HCT116 (cell line): ENCODE data around the gene S1PR4. TPM values are rescaled to one million over a fixed set of nuclear protein-coding genes. Genes with fewer than 3 reads are reported as not detected.

Source experiments
- ATAC-seq: fragments of 200-7000 bp; cut with Tn5 transposase; 2 replicates; pipeline ENCODE4 v1.9.1; 2020; ENCODE audit warnings: mild to moderate bottlenecking, moderate library complexity
- BruUV-seq: library from RNA; stranded (reverse); fragments of 400-500 nt; replicated peaks from 2 replicates; lab custom pipeline; 2021; lab: Mats Ljungman, UMichigan
- CTCF ChIA-PET: fragments of 300-600 bp; sonication (Branson Sonifier 250); formaldehyde crosslinking; loops from one replicate; lab custom pipeline; 2021; ENCODE audit warnings: antibody characterized with exemption; lab: Charles Lee
- POLR2A ChIA-PET: fragments of 300-600, 350-600 bp; sonication (Branson Sonifier 250); formaldehyde crosslinking; loops from one replicate; lab custom pipeline; 2021; ENCODE audit warnings: antibody characterized with exemption; lab: Charles Lee
- RAD21 ChIA-PET, 2 experiments: fragments of 300-600 bp; sonication (Branson Sonifier 250); formaldehyde crosslinking; loops; one replicate each; lab custom pipeline; 2023; ENCODE audit warnings: low total read pairs in 2 of 2; ENCODE audit not compliant: uncharacterized antibody in 2 of 2, unreplicated experiment in 2 of 2, low non-redundant PET in 1 of 2; lab: Charles Lee
- DNase-seq: peaks from one replicate; pipeline ENCODE4 v3.0.0-alpha.2; 2010; ENCODE audit warnings: low read depth, low spot score
- H2AFZ ChIP-seq: fragments of 200-600 bp; shearing (Covaris generic), sonication (generic); 2 replicates; pipeline ENCODE4 v1.6.1; 2017; ENCODE audit warnings: low read depth, mixed run types, mixed read lengths, antibody characterized with exemption, low read length; ENCODE audit not compliant: poor library complexity, severe bottlenecking
- H3K27ac ChIP-seq: 2 replicates; pipeline ENCODE4 v1.5.1; 2012; ENCODE audit warnings: low read depth, low read length
- H3K27me3 ChIP-seq: fragments of 200-600 bp; sonication (generic); 2 replicates; pipeline ENCODE4 v1.6.1; 2016; ENCODE audit warnings: mixed run types, low read length, mixed read lengths; ENCODE audit not compliant: insufficient read depth
- H3K36me3 ChIP-seq, 2 experiments: fragments of 200-500 bp in 1 of 2; fragments of 200-600 bp in 1 of 2; sonication (Bioruptor generic) in 1 of 2; sonication (generic) in 1 of 2; 2 replicates each; pipeline versions ENCODE4 v1.5.1 to v1.6.1; 2014 to 2016; ENCODE audit warnings: low read length in 2 of 2, inconsistent platforms in 1 of 2, mixed read lengths in 1 of 2, mixed run types in 1 of 2; ENCODE audit not compliant: insufficient read depth in 2 of 2, control insufficient read depth in 1 of 2
- H3K4me1 ChIP-seq, 2 experiments: fragments of 200-600 bp in 1 of 2; sonication (generic) in 1 of 2; 2 replicates each; pipeline versions ENCODE4 v1.5.1 to v1.6.1; 2012 to 2017; ENCODE audit warnings: low read length in 2 of 2, inconsistent platforms in 1 of 2, mild to moderate bottlenecking in 1 of 2, mixed read lengths in 1 of 2, mixed run types in 1 of 2, moderate library complexity in 1 of 2; ENCODE audit not compliant: insufficient read depth in 2 of 2, control insufficient read depth in 1 of 2
- H3K4me2 ChIP-seq: fragments of 200-600 bp; sonication (generic); 2 replicates; pipeline ENCODE4 v1.6.1; 2017; ENCODE audit warnings: mixed run types, low read length, mixed read lengths
- H3K4me3 ChIP-seq, 2 experiments: fragments of 200-600 bp in 1 of 2; sonication (generic) in 1 of 2; replicated peaks in 1 of 2; 2 replicates each; pipeline ENCODE4 v1.5.1; 2011 to 2016; ENCODE audit warnings: low read length in 2 of 2, control low read depth in 1 of 2, low read depth in 1 of 2, mild to moderate bottlenecking in 1 of 2, mixed read lengths in 1 of 2, mixed run types in 1 of 2
- H3K79me2 ChIP-seq: fragments of 200-600 bp; sonication (generic); 2 replicates; pipeline ENCODE4 v1.6.1; 2017; ENCODE audit warnings: mild to moderate bottlenecking, mixed run types, low read length, moderate library complexity, mixed read lengths; ENCODE audit not compliant: insufficient read depth
- H3K9ac ChIP-seq: fragments of 200-600 bp; sonication (generic); 2 replicates; pipeline ENCODE4 v1.6.1; 2016; ENCODE audit warnings: low read length, mixed read lengths
- H3K9me2 ChIP-seq: fragments of 200-600 bp; sonication (generic), shearing (Covaris generic); 2 replicates; pipeline ENCODE4 v1.6.1; 2017; ENCODE audit warnings: mixed run types, mild to moderate bottlenecking, moderate library complexity; ENCODE audit not compliant: insufficient read depth
- H3K9me3 ChIP-seq, 2 experiments: fragments of 200-500 bp in 1 of 2; fragments of 200-600 bp in 1 of 2; sonication (Bioruptor generic) in 1 of 2; sonication (generic) in 1 of 2; 2 replicates each; pipeline ENCODE4 v1.6.1; 2014 to 2017; ENCODE audit warnings: low read length in 2 of 2, mixed read lengths in 2 of 2, inconsistent platforms in 1 of 2, low read depth in 1 of 2, mild to moderate bottlenecking in 1 of 2, mixed run types in 1 of 2, moderate library complexity in 1 of 2; ENCODE audit not compliant: control insufficient read depth in 1 of 2, insufficient read depth in 1 of 2
- H4K20me1 ChIP-seq: fragments of 200-600 bp; sonication (generic), shearing (Covaris generic); 2 replicates; pipeline ENCODE4 v1.6.1; 2017; ENCODE audit warnings: mixed run types, mild to moderate bottlenecking, moderate library complexity; ENCODE audit not compliant: insufficient read depth
- CEBPB ChIP-seq: IDR thresholded peaks from 2 replicates; pipeline ENCODE4 v1.6.1; 2012; ENCODE audit warnings: low read depth
- CTCF ChIP-seq, 3 experiments: fragments of 200-600 bp in 1 of 3; sonication (generic) in 1 of 3; IDR thresholded peaks in 2 of 3; conservative IDR thresholded peaks in 1 of 3; 2 replicates each; pipeline ENCODE4 v1.5.1; 2012 to 2017; ENCODE audit warnings: low read depth in 2 of 3, low read length in 2 of 3, antibody characterized with exemption in 1 of 3, borderline replicate concordance in 1 of 3, control low read depth in 1 of 3, mild to moderate bottlenecking in 1 of 3, mixed read lengths in 1 of 3, mixed run types in 1 of 3, moderate library complexity in 1 of 3; ENCODE audit not compliant: insufficient read depth in 1 of 3
- ELF1 ChIP-seq: IDR thresholded peaks from 2 replicates; pipeline ENCODE4 v1.6.1; 2012; ENCODE audit warnings: low read depth, borderline replicate concordance
- EZH2phosphoT487 ChIP-seq: fragments of 200-600 bp; IDR thresholded peaks from 2 replicates; pipeline ENCODE4 v1.6.1; 2018; ENCODE audit warnings: antibody characterized with exemption, borderline replicate concordance
- FOSL1 ChIP-seq: IDR thresholded peaks from 2 replicates; pipeline ENCODE4 v1.6.1; 2012; ENCODE audit warnings: low read depth
- POLR2A ChIP-seq: IDR thresholded peaks from 2 replicates; pipeline ENCODE4 v1.7.0; 2011; ENCODE audit warnings: borderline replicate concordance; ENCODE audit not compliant: insufficient read depth, insufficient read length; ENCODE audit errors: extremely low read depth
- RAD21 ChIP-seq: IDR thresholded peaks from 2 replicates; pipeline ENCODE4 v1.6.1; 2012; ENCODE audit warnings: low read depth, mild to moderate bottlenecking
- SP1 ChIP-seq: IDR thresholded peaks from 2 replicates; pipeline ENCODE4 v1.6.1; 2012; ENCODE audit warnings: low read depth
- SRF ChIP-seq: IDR thresholded peaks from 2 replicates; pipeline ENCODE4 v1.6.1; 2012; ENCODE audit warnings: low read depth
- TCF7L2 ChIP-seq: IDR thresholded peaks from 2 replicates; pipeline ENCODE4 v1.7.0; 2011; ENCODE audit warnings: borderline replicate concordance, inconsistent platforms; ENCODE audit not compliant: insufficient read depth, insufficient read length; ENCODE audit errors: extremely low read depth
- ZFX ChIP-seq: fragments of 450-650 bp; IDR thresholded peaks from 2 replicates; pipeline ENCODE4 v1.6.1; 2017
- intact Hi-C: fragments of 100-400 bp; cut with micrococcal nuclease; formaldehyde crosslinking; loops from 2 replicates; pipeline ENCODE4 v1.10.0; 2022
- total RNA-seq: library from RNA; stranded (reverse); gene quantifications from one replicate; pipeline ENCODE4 v1.2.1, GENCODE V29; 2021; ENCODE audit not compliant: unreplicated experiment
- TF ChIP-seq, protein P1 (sequence below): IDR thresholded peaks from 2 replicates; pipeline ENCODE4 v1.6.1; 2012
- TF ChIP-seq, protein P2 (sequence below): IDR thresholded peaks from 2 replicates; pipeline ENCODE4 v1.6.1; 2011; ENCODE audit warnings: mild to moderate bottlenecking, low read length, moderate library complexity; ENCODE audit not compliant: insufficient replicate concordance; ENCODE audit errors: extremely low read depth
- TF ChIP-seq, protein P3 (sequence below): IDR thresholded peaks from 2 replicates; pipeline ENCODE4 v1.6.1; 2012

S1PR4 gene
- total RNA-seq, 1 experiment from 2014 or later = 0.71 TPM

DNA sequence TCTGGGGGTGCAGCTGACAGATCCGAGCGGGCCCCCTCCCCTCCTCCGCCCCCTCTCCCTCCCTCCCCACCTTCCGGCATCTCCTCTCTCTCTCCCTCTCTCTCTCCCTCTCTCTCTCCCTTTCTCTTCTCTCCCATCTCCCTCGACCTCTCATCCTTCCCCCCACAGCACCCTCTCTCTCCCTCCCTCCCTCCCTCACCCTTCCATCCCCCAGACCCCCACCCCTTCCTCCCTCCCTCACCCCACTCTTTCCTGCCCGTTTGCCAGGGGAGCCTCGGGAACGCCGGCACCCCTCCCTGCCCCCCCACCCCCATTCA lies 46.6 kb downstream of the S1PR4 start:
- Histone ChIP-seq H3K9ac (no peak overlapping the region), H3K36me3 (no peaks in the 10 kb centered on the region), H3K27ac (no peak overlapping the region), H3K9me3 (no peaks in the 10 kb centered on the region), H2AFZ (no peak overlapping the region), H3K27me3 (peaks cover 8% of the 10 kb centered on the region), H4K20me1 (no peaks in the 10 kb centered on the region), H3K4me3 (no peak overlapping the region), H3K4me1 (no peaks in the 10 kb centered on the region; a peak in 1 of 4 replicates), H3K9me2 (no peaks in the 10 kb centered on the region), H3K79me2 (no peaks in the 10 kb centered on the region), H3K4me2 (no peak overlapping the region)
- TF ChIP-seq TCF7L2 (no peak), EZH2phosphoT487 (no peak), SRF (no peak), SP1 (no peak), CTCF (IDR thresholded peaks at IDR 0.05 in 2 of 3, conservative IDR thresholded peaks at IDR 0.05 in 1 of 3; ENCODE audit: borderline replicate concordance in 1 of 3, insufficient read depth in 1 of 3, low read depth in 2 of 3, low read length in 2 of 3) (no peak), ELF1 (no peak)
- ChIA-PET CTCF (interaction anchor here (0.7 kb wide), 1 partner anchor 9 kb away, joined by 3 read pairs; no protein-coding TSS in a partner anchor), POLR2A (no interaction called here), RAD21 (no interaction called here)
- no peak for ATAC-seq
- intact Hi-C loops = no loop called here
- no peak for DNase-seq
- BruUV-seq = no TSS peak

DNA sequence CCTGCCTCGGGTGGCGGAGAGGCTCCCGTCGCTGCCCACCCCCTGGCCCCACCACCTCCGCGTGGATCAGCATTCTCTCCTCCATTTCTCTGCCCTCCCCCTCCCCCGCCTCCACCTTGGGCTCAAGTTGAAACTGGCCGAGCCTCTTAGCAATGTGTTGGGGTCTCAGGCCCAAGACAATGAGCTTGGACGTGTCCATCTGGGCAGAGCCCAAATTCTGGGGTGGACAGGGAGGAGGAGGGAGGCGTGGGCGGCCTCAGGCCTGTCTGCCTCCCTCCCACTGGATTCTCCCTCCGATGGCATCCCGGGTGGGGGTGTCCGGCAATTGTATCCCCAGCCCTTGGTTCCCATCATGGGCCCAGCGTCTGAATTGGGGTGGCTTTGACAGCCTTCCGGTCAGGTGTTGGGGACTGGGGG lies 47.1 kb downstream of the S1PR4 start:
- Histone ChIP-seq H3K9me2 (no peaks in the 10 kb centered on the region), H3K9me3 (no peaks in the 10 kb centered on the region), H3K4me2 (no peak overlapping the region), H3K4me3 (no peak overlapping the region), H3K27ac (no peak overlapping the region), H3K27me3 (peaks cover 8% of the 10 kb centered on the region), H4K20me1 (no peaks in the 10 kb centered on the region), H3K9ac (no peak overlapping the region), H2AFZ (no peak overlapping the region), H3K4me1 (no peaks in the 10 kb centered on the region; a peak in 1 of 4 replicates), H3K36me3 (no peaks in the 10 kb centered on the region), H3K79me2 (no peaks in the 10 kb centered on the region)
- ChIA-PET POLR2A (no interaction called here), CTCF (no interaction called here), RAD21 (no interaction called here)
- DNase-seq (no peak), ATAC-seq (no peak)
- intact Hi-C loops = no loop called here
- BruUV-seq = no TSS peak
- TF ChIP-seq FOSL1 = no peak
- no peak for TF ChIP-seq POLR2A
- TF ChIP-seq CEBPB = no peak
- TF ChIP-seq SP1 = no peak
- no peak for TF ChIP-seq RAD21
- TF ChIP-seq, protein P1, sequence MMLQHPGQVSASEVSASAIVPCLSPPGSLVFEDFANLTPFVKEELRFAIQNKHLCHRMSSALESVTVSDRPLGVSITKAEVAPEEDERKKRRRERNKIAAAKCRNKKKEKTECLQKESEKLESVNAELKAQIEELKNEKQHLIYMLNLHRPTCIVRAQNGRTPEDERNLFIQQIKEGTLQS = no peak
- TF ChIP-seq ELF1 = no peak
- TF ChIP-seq ZFX = no peak
- TF ChIP-seq CTCF (IDR thresholded peaks at IDR 0.05 in 2 of 3, conservative IDR thresholded peaks at IDR 0.05 in 1 of 3; ENCODE audit: borderline replicate concordance in 1 of 3, insufficient read depth in 1 of 3, low read depth in 2 of 3, low read length in 2 of 3) = no peak
- TF ChIP-seq, protein P2, sequence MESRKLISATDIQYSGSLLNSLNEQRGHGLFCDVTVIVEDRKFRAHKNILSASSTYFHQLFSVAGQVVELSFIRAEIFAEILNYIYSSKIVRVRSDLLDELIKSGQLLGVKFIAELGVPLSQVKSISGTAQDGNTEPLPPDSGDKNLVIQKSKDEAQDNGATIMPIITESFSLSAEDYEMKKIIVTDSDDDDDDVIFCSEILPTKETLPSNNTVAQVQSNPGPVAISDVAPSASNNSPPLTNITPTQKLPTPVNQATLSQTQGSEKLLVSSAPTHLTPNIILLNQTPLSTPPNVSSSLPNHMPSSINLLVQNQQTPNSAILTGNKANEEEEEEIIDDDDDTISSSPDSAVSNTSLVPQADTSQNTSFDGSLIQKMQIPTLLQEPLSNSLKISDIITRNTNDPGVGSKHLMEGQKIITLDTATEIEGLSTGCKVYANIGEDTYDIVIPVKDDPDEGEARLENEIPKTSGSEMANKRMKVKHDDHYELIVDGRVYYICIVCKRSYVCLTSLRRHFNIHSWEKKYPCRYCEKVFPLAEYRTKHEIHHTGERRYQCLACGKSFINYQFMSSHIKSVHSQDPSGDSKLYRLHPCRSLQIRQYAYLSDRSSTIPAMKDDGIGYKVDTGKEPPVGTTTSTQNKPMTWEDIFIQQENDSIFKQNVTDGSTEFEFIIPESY = no peak
- TF ChIP-seq, protein P3, sequence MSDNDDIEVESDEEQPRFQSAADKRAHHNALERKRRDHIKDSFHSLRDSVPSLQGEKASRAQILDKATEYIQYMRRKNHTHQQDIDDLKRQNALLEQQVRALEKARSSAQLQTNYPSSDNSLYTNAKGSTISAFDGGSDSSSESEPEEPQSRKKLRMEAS = no peak
